HepG2 (cell line): ENCODE data around the gene NUP85. TPM values are rescaled to one million over a fixed set of nuclear protein-coding genes. Genes with fewer than 3 reads are reported as not detected.

Experiments
- GPN1 ChIP-seq: sonication (generic); formaldehyde crosslinking; IDR thresholded peaks from 2 replicates; pipeline ENCODE4 v1.5.1; 2020; ENCODE audit warnings: missing genetic modification reagents, borderline replicate concordance
- HIVEP1 ChIP-seq: sonication (generic); formaldehyde crosslinking; IDR thresholded peaks from 2 replicates; pipeline ENCODE4 v1.4.0; 2020; ENCODE audit warnings: mild to moderate bottlenecking, missing genetic modification reagents
- JDP2 ChIP-seq: sonication (generic); formaldehyde crosslinking; IDR thresholded peaks from 2 replicates; pipeline ENCODE4 v1.8.1; 2022; ENCODE audit warnings: missing genetic modification reagents, borderline replicate concordance
- NR2F2 ChIP-seq: IDR thresholded peaks from 2 replicates; pipeline ENCODE4 v1.6.1; 2012; ENCODE audit warnings: low read depth, inconsistent platforms, borderline replicate concordance
- NRL ChIP-seq: sonication (generic); formaldehyde crosslinking; IDR thresholded peaks from 2 replicates; pipeline ENCODE4 v1.5.0; 2020; ENCODE audit warnings: missing genetic modification reagents, mild to moderate bottlenecking, moderate library complexity, borderline replicate concordance
- RAD21 ChIP-seq: fragments of 450-650 bp; formaldehyde crosslinking; IDR thresholded peaks from 2 replicates; pipeline ENCODE4 v1.5.0; 2020; ENCODE audit warnings: mild to moderate bottlenecking
- ZNF33B ChIP-seq: sonication (generic); formaldehyde crosslinking; IDR thresholded peaks from 2 replicates; pipeline ENCODE4 v1.5.1; 2020; ENCODE audit warnings: mild to moderate bottlenecking, missing genetic modification reagents
- ZNF501 ChIP-seq: sonication (generic); formaldehyde crosslinking; IDR thresholded peaks from 2 replicates; pipeline ENCODE4 v1.5.1; 2020; ENCODE audit warnings: mild to moderate bottlenecking, moderate library complexity, missing genetic modification reagents
- ZNF552 ChIP-seq: sonication (generic); formaldehyde crosslinking; IDR thresholded peaks from 2 replicates; pipeline ENCODE4 v1.9.0; 2022; ENCODE audit warnings: missing genetic modification reagents, mild to moderate bottlenecking, borderline replicate concordance
- ZNF607 ChIP-seq: sonication (generic); formaldehyde crosslinking; IDR thresholded peaks from 2 replicates; pipeline ENCODE4 v1.5.1; 2020; ENCODE audit warnings: missing genetic modification reagents, mild to moderate bottlenecking, borderline replicate concordance
- polyA plus RNA-seq, 8 experiments: library from polyadenylated mRNA; depleted of rRNA in 3 of 8; stranded (reverse) in 7 of 8; unstranded in 1 of 8; fragments of >200 nt; fragmentation: Illumina TruSeq in 4 of 8; extraction: Trizol in 4 of 8; gene quantifications; 2 replicates each; pipeline versions ENCODE4 v1.2.1 to v1.2.3, GENCODE V29; 2011 to 2016; ENCODE audit warnings: low read depth in 4 of 8, missing spikeins in 1 of 8, mixed read lengths in 1 of 8; ENCODE audit not compliant: insufficient read depth in 1 of 8
- total RNA-seq, 5 experiments: library from RNA; depleted of rRNA; stranded (reverse); fragments of >200 nt; fragmentation: Illumina TruSeq; extraction: Trizol; gene quantifications; 2 replicates each; pipeline ENCODE4 v1.2.3, GENCODE V29; 2016; ENCODE audit warnings: low read depth in 1 of 5
- TF ChIP-seq, protein P1 (sequence below), 2 experiments: sonication (generic) in 1 of 2; formaldehyde crosslinking in 1 of 2; IDR thresholded peaks; 2 replicates each; pipeline versions ENCODE4 v1.4.0 to v1.6.1; 2016 to 2020; ENCODE audit warnings: borderline replicate concordance in 1 of 2, low read depth in 1 of 2, mild to moderate bottlenecking in 1 of 2, missing genetic modification reagents in 1 of 2
- TF ChIP-seq, protein P2 (sequence below): IDR thresholded peaks from 2 replicates; pipeline ENCODE4 v1.6.1; 2016; ENCODE audit warnings: low read depth, missing genetic modification reagents, missing compliant biosample characterization
- TF ChIP-seq, protein P3 (sequence below): fragments of 450-650 bp; IDR thresholded peaks from 2 replicates; pipeline ENCODE4 v1.6.1; 2016
- TF ChIP-seq, protein P4 (sequence below): sonication (generic); formaldehyde crosslinking; IDR thresholded peaks from 2 replicates; pipeline ENCODE4 v1.4.0; 2020; ENCODE audit warnings: missing genetic modification reagents, borderline replicate concordance

The NUP85 gene
- total and polyA plus RNA-seq, 2 of the 13 experiments (the other 11 are each of a cell fraction or from before 2014, with no cell fraction given): 89.1 to 124 TPM

DNA sequence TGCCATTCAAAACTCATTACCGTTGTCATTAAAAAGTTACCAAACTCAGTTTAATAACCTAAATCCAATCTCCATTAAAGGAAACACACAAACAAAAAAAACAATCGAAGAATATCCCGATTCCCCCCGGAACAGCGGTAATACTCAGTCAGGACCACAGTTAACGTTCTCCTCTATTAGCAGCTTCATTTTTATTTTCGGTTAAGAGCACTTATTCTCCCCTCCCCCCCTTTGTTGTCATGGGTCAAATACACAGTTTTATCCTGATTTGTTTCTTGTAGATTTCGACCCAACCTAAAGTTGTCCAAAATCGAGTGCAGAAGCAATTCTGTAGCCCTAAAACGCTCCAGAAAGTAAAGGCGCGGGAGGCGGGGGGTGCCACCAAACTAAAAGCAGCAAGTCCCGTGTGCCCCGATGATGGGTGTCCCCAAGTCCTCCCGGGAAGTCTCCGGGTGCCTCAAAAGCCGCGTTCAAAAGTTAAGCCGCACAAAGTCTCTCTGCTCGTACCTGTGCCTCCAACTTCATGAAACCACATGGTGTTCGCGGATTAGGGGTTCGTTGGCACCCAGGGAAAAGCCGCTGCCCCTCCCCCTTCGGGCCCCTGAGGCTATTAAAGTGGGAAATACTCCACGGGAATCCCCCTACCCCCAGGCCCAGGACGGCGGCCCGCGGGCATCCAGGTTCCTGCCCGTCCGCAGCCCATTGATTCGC lies 23.7 kb upstream of the NUP85 start (continued):
- TF ChIP-seq, protein P1, sequence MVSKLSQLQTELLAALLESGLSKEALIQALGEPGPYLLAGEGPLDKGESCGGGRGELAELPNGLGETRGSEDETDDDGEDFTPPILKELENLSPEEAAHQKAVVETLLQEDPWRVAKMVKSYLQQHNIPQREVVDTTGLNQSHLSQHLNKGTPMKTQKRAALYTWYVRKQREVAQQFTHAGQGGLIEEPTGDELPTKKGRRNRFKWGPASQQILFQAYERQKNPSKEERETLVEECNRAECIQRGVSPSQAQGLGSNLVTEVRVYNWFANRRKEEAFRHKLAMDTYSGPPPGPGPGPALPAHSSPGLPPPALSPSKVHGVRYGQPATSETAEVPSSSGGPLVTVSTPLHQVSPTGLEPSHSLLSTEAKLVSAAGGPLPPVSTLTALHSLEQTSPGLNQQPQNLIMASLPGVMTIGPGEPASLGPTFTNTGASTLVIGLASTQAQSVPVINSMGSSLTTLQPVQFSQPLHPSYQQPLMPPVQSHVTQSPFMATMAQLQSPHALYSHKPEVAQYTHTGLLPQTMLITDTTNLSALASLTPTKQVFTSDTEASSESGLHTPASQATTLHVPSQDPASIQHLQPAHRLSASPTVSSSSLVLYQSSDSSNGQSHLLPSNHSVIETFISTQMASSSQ (IDR thresholded peaks at IDR 0.05; ENCODE audit: low read depth): no peak
- TF ChIP-seq, protein P1 (CRISPR knock-in tag; IDR thresholded peaks at IDR 0.05; ENCODE audit: borderline replicate concordance): no peak
- no peak for TF ChIP-seq JDP2 (CRISPR knock-in tag)
- TF ChIP-seq, protein P2, sequence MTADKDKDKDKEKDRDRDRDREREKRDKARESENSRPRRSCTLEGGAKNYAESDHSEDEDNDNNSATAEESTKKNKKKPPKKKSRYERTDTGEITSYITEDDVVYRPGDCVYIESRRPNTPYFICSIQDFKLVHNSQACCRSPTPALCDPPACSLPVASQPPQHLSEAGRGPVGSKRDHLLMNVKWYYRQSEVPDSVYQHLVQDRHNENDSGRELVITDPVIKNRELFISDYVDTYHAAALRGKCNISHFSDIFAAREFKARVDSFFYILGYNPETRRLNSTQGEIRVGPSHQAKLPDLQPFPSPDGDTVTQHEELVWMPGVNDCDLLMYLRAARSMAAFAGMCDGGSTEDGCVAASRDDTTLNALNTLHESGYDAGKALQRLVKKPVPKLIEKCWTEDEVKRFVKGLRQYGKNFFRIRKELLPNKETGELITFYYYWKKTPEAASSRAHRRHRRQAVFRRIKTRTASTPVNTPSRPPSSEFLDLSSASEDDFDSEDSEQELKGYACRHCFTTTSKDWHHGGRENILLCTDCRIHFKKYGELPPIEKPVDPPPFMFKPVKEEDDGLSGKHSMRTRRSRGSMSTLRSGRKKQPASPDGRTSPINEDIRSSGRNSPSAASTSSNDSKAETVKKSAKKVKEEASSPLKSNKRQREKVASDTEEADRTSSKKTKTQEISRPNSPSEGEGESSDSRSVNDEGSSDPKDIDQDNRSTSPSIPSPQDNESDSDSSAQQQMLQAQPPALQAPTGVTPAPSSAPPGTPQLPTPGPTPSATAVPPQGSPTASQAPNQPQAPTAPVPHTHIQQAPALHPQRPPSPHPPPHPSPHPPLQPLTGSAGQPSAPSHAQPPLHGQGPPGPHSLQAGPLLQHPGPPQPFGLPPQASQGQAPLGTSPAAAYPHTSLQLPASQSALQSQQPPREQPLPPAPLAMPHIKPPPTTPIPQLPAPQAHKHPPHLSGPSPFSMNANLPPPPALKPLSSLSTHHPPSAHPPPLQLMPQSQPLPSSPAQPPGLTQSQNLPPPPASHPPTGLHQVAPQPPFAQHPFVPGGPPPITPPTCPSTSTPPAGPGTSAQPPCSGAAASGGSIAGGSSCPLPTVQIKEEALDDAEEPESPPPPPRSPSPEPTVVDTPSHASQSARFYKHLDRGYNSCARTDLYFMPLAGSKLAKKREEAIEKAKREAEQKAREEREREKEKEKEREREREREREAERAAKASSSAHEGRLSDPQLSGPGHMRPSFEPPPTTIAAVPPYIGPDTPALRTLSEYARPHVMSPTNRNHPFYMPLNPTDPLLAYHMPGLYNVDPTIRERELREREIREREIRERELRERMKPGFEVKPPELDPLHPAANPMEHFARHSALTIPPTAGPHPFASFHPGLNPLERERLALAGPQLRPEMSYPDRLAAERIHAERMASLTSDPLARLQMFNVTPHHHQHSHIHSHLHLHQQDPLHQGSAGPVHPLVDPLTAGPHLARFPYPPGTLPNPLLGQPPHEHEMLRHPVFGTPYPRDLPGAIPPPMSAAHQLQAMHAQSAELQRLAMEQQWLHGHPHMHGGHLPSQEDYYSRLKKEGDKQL (CRISPR knock-in tag): no peak
- no peak for TF ChIP-seq GPN1
- peak; percentile 50; the same call in 1 of the 2 replicates for TF ChIP-seq ZNF607 (CRISPR knock-in tag)
- no peak for TF ChIP-seq ZNF33B (CRISPR knock-in tag)
- TF ChIP-seq, protein P3, sequence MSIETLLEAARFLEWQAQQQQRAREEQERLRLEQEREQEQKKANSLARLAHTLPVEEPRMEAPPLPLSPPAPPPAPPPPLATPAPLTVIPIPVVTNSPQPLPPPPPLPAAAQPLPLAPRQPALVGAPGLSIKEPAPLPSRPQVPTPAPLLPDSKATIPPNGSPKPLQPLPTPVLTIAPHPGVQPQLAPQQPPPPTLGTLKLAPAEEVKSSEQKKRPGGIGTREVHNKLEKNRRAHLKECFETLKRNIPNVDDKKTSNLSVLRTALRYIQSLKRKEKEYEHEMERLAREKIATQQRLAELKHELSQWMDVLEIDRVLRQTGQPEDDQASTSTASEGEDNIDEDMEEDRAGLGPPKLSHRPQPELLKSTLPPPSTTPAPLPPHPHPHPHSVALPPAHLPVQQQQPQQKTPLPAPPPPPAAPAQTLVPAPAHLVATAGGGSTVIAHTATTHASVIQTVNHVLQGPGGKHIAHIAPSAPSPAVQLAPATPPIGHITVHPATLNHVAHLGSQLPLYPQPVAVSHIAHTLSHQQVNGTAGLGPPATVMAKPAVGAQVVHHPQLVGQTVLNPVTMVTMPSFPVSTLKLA: no peak
- peak; percentile 40; the same call in 1 of the 2 replicates for TF ChIP-seq NRL
- TF ChIP-seq ZNF501: peak; percentile 80; the same call in 1 of the 2 replicates
- TF ChIP-seq RAD21 (CRISPR knock-in tag): no peak
- 0 out of 2 replicates have a peak, but pooled peaks have one; percentile 33 for TF ChIP-seq HIVEP1
- TF ChIP-seq, protein P4, sequence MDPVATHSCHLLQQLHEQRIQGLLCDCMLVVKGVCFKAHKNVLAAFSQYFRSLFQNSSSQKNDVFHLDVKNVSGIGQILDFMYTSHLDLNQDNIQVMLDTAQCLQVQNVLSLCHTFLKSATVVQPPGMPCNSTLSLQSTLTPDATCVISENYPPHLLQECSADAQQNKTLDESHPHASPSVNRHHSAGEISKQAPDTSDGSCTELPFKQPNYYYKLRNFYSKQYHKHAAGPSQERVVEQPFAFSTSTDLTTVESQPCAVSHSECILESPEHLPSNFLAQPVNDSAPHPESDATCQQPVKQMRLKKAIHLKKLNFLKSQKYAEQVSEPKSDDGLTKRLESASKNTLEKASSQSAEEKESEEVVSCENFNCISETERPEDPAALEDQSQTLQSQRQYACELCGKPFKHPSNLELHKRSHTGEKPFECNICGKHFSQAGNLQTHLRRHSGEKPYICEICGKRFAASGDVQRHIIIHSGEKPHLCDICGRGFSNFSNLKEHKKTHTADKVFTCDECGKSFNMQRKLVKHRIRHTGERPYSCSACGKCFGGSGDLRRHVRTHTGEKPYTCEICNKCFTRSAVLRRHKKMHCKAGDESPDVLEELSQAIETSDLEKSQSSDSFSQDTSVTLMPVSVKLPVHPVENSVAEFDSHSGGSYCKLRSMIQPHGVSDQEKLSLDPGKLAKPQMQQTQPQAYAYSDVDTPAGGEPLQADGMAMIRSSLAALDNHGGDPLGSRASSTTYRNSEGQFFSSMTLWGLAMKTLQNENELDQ (CRISPR knock-in tag): no peak
- TF ChIP-seq ZNF552: no peak
- 0 out of 2 replicates have a peak, but pooled peaks have one; percentile 34 for TF ChIP-seq NR2F2
